GM21447 (cell line): Measurements from ENCODE around the gene SPHK1.

Experiments used
- ATAC-seq: cut with Tn5 transposase; IDR thresholded peaks from one replicate; pipeline ENCODE4 v1.9.1; 2021; ENCODE audit not compliant: unreplicated experiment

SPHK1 gene

DNA sequence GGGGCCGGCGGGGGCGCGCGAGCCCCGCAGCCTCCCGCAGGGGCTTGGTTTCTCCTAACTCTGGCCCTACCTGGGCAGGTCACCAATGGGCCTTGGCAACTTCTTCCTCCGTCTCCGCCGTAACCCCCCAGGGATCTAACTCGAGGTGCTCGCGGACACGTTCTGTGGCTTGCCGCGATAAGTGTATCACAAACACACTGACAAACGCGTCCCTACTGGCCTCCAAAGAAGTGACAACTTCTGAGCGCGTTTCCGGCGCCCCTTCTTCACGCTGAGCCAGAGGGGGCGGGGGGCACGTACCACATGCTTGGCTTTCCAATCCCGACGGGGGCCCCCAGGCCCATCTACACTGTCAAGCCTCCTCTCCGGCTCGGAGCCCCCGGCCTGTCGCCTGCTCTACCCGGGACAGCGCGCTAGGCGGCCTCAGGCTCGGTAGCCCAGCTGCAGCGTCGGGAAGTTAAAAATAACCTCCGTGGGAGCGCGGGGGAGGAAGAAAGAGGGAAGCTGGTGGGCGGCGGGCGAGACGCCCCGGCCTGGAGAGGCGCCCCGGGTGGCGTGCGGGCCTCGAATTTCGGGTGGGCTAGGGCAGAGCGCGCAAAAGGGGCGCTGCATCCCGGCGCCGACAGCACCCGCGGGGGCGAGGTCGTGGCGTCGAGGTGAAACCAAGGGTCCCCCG is 725 bp upstream of the SPHK1 start:
- ATAC-seq: peak; percentile 16

DNA sequence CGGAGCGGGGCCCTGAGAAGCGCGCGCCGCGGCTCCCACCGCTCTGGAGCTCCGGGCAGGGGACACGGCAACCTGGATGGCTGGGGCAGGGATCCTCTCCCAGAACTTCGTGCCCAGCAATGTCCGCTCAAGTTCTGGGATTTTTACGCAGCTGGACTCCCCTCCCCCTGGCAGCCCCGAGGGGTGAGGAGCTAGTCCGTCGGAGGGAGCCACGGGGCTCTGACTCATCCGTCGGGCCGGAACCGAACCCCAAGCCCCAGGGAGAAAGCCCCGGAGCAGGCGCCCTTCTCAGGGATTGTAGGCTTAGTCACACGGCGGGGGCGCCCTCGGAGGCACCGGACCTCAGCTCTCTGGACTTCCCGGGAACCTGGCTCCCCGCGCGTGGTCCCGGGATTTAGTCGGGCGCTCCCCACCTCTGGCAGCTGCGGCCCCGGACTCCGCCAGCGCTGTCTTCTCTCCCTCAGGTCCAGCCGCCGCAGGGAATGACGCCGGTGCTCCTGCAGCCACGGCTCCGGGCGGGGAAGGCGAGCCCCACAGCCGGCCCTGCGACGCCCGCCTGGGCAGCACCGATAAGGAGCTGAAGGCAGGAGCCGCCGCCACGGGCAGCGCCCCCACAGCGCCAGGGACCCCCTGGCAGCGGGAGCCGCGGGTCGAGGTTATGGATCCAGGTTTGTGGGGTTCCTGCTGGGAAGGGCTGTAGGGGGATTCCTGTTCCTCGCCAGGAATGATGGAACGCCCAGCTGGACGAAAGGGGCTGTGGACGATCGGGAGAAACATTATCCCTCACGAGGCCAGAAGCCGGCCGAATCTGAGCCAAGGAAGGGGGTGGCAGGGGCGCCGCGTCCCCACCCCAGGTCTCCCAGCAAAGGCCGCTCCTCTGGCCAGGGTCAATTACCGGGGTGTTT is 830 bp downstream of the SPHK1 start:
- no peak for ATAC-seq

DNA sequence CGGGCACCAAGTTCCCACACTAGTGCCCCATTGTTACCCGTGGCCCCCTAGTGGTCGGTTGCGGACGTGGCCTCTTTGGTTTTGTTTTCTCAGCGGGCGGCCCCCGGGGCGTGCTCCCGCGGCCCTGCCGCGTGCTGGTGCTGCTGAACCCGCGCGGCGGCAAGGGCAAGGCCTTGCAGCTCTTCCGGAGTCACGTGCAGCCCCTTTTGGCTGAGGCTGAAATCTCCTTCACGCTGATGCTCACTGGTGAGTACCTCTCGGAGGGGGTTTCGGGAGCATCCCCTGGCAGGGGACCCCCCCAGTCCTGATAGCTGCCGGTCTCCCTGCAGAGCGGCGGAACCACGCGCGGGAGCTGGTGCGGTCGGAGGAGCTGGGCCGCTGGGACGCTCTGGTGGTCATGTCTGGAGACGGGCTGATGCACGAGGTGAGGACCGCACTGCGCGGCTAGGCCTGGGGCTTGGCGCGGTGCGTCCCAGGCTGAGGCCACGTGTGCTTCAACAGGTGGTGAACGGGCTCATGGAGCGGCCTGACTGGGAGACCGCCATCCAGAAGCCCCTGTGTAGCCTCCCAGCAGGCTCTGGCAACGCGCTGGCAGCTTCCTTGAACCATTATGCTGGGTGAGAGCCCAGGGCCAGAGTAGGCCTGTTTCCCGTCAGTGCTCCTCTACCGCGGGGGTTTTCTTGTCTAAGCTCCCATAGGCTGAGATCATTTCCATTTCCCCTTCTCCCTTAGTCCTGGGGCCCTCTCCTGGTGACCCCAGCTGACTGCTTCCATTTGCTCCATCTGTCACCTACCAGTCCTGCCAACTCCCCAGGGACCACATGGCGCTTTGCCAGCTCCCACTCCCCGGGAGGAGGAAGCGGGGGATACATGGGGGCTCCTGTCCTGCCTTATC is 1.7 kb downstream of the SPHK1 start:
- ATAC-seq: no peak

DNA sequence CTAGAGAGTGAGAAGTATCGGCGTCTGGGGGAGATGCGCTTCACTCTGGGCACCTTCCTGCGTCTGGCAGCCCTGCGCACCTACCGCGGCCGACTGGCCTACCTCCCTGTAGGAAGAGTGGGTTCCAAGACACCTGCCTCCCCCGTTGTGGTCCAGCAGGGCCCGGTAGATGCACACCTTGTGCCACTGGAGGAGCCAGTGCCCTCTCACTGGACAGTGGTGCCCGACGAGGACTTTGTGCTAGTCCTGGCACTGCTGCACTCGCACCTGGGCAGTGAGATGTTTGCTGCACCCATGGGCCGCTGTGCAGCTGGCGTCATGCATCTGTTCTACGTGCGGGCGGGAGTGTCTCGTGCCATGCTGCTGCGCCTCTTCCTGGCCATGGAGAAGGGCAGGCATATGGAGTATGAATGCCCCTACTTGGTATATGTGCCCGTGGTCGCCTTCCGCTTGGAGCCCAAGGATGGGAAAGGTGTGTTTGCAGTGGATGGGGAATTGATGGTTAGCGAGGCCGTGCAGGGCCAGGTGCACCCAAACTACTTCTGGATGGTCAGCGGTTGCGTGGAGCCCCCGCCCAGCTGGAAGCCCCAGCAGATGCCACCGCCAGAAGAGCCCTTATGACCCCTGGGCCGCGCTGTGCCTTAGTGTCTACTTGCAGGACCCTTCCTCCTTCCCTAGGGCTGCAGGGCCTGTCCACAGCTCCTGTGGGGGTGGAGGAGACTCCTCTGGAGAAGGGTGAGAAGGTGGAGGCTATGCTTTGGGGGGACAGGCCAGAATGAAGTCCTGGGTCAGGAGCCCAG is 2.8 kb downstream of the SPHK1 start:
- ATAC-seq: no peak

DNA sequence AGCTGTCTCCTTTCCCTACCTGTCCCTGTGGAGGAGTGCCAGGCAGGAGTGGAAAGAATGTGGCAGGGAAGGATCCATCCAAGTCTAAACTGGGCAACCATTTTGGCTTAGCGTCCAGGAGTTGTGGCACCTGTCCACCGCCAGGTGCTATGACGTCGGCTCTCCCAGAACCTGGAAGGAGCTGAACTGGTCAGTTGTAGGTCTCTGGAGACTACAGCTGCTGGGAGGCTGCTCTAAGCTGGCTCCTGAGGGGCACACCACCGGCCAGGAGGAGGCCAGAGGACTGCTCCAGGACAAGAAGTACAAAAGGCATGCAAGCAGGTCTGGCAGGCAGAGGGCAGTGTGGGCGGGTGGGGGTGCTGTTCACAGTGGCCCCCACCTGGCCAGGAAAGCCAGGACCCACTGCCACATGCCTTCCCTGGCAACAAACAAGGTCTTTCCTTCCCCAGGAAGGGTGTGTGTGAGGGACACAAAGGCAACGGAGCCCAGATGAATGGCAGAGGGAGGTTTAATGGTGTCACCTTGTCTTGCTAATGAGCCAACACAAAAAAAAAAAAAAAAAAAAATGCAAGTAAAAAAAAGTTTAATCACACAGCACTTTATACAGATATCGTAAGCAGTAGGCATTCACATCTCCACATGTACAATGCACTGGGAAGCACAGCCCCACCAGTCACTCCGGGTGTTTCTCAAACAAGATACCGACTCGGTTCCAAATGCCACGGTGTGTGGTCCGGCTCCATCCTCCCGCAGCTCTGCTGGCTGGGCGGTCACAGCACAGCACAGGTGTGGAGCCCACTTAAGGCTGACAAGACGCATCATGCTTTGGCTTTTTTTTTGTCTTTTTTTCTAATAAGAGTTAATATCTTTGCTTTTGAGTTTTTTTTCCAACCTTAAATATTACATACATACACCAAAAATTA is 4.8 kb downstream of the SPHK1 start:
- no peak for ATAC-seq

DNA sequence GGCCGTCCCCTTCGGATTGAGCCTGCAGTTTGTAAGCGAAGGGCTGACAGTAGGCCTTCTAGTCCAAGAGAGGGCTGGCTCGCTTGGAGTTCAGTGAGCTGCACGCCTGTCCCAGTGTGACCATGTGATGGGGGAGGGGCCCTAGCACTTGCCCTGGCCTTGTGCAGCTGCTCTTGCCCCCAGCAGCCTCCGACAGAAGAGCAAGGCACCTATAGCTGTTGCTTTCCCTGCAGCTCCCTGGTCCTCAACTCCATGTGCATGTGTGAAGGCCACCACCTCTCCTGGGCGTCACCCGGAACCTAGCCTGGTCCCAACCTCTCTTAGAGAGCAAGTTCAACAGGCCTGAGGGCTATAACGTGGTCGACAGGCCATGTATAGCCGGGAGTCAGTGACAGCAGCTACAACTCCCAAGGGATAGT is 5.6 kb downstream of the SPHK1 start:
- no peak for ATAC-seq

DNA sequence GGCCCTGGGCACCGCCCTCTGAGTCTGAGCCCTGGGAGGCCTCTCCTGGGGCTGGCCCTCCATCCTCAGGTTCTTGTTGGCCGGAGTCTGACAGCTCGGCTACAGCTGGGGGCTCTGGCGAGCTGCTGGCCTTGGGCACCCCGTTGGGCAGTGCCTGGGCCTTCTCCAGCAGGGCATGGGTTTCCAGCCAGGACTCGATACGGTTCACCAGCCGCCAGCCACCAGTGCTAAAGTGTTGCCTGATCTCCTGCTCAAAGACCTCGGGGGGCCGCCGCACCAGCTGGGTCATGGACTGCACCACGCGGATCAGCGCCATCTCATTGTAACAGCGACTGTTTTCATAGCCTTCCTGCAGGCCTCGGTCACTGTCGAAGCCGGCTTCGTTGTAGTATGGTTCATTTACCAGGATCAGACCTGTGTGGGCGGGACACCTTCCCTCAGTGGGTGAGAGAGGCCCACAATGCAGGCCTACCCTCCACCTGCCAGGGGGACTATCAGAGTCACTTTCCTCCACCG is 6.8 kb downstream of the SPHK1 start:
- ATAC-seq: no peak

DNA sequence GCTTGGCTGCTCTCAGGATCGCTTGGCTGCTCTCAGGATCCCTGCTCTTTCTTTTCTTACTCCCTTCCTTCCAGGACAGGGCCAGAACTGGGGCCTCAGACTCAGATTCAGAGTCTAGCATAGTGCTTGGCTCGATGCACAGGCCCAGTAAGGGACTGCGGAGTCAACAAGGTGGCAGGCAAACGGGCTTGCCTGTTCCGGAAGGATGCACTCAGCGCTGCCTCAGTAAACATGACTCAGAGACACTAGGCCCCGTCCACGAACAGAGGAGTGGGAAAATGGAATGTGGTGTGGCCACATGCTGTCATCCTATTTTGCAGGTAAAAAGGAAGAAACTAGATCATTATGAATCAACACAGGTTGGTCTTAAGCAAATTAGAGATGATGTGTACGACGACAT is 9.8 kb downstream of the SPHK1 start:
- no peak for ATAC-seq

DNA sequence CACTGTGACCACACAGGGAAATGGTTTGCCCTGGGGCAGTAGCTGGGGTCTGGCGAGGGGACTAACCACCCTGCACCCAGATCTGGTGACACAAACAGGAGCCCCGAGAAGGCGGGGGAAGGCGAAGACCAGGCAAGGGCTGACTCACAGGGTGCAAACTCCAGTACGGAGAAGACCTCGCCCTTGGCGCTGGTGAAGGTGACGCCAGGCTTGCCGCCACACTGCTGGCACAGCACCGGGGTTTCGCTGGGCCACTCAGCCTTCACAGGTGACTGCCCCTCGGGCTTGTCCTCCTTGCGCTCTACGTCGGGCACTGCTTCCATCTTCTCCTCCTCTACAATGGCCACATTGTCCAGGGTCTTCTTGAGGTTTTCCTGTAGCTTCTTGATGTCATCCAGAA is 11.6 kb downstream of the SPHK1 start:
- no peak for ATAC-seq

DNA sequence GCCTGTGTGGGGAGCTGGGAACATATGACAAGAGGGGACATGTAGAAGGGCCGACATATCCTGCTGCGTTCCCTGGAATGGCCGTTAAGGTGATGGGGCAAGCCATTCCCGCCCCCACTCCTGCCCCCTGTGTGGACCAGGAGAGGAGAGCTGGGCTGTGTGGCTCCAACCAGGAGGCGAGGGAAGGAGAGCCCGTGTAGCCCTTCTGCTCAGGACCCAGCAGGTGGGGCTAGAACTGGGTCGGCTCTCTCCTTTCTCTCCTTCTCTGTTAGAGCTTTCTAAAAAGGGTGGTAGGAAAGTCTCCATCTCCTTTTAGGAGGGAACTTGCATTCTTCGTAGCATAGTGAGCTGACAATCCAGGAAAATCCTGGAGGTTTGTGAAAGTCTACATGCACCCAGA is 12.8 kb downstream of the SPHK1 start:
- no peak for ATAC-seq

DNA sequence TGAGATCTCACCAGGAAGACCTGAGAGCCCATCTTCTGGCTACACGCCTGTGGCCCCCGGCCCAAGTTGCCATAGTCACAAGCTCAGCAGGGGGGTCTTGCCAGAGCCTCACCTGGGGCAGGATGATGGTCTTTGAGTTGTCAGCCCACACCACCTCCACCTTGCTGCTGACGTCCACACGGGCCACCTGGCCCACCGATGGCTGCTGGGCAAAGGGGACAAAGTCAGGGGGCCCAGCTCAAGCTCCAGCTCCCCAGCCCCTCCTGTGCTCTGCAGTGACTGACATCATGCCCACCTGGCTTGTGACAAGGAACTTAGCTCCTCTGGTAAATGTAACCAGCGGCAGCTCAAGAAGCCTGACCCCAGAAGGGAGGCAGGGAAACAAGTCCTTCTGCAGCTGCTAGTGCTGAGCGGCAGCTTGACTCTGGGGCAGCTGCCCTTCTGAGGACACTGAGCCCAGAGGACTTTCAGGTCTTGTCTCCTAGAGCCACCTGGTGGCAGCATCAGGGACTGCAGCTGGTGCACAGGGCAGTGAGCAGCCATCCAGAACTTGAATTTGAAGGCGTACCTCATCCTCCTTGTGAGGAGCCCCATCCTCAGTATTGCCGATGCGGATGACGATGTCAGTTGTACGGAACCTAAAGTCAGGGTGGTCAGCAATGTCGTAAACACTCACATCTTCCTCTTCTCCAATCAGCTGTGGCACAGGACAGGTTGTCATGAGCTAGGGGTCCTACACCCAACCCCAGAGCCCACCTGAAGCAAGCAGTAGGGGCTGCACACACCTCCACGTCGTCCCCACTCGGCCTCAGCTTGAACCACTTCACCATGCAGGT is 13.5 kb downstream of the SPHK1 start:
- no peak for ATAC-seq

DNA sequence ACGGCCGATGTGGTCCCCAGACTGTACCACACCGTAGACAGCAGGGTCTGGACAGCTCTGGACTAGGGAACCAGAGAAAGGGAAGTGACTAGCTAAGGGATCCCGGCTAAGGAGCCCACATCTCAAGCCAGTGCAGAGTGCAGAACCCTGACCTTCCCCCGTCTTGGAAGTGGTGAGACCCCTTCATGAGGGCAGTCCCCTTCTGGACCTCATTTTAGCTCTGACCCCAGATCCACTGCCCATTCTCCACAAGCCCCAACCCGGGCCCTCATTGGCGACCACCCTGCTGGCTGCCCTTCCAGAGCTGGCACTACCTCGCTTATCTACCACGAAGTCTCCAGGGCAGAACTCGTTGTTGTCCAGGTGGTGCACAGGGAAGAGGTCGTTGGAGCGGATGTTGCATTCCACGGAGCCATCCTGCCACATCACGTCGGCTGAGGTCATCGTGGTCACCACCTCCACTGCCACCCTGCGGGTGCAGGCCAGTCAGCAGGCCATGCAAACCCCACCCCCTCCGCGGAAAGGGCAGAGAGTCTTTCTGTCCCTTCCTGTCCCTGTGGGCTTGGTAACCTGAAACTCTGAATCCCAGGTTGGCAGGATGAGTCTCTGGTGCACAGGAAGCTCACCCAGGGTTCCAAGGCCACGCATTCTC is 14.2 kb downstream of the SPHK1 start:
- no peak for ATAC-seq

DNA sequence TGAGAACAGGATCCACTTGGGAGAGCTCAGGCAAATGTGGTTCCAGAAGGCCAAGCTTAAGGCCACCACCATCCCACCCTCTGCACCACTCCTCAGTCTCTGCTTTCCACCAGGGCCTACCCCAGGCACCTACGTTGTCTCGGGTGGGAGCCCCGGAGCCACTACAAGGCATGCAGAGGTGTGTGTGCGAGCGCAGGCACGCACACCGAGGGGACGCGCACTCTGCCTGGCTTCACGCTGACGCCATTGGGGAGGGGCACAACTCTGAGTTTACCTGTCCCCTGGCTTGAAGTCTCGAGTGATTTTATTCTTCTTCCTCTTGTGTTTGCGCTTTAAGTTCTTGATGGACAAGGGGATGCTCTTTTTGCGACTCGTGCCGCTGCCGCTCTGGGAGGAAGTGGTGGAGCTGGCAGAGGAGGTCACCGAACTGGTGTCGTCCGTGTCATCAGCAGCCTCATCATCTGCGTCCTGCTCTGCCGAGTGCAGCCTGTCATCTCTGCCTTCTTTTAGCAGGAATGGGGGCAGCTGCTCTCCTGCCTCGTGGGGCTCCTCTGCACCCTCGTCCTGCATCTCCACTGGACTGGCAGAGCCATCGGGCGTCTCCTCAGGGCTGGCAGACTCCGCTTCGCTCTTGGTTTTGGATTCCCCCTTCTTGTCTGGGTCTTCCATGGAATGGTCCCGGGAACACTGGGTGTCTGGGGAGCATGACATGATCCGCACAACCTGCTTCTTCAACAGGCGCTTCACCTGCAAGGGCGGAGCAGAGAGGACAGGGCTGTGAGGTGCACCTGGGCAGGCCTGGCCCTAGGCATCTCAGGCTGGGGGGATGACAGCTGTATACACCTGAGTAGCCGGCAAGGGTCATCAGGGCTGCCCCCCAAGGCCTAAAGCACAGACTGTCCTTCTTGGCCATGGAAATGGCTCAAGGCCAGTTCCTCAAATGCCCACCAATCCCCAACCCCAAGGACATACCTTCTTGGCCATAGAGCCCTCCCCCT is 15.1 kb downstream of the SPHK1 start:
- ATAC-seq: no peak

DNA sequence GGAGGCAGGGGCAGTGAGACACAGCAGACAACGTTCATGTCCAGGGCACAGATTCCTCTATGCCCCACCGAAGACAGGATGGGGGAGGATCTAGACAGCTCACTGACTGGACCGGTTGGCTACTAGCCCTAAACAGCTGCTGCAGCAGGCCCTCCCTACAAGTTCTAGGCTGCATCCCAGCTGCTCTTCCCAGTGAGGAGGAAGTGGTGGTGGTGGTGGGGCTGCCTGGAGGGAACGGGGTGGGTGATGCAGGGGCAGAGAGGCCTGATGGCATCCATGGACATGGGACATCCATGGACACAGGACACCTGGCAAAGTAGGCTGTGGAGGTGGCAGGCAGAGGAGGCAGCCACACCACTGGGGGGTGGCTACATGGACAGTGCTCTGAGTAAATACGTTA is 18.3 kb downstream of the SPHK1 start:
- no peak for ATAC-seq

DNA sequence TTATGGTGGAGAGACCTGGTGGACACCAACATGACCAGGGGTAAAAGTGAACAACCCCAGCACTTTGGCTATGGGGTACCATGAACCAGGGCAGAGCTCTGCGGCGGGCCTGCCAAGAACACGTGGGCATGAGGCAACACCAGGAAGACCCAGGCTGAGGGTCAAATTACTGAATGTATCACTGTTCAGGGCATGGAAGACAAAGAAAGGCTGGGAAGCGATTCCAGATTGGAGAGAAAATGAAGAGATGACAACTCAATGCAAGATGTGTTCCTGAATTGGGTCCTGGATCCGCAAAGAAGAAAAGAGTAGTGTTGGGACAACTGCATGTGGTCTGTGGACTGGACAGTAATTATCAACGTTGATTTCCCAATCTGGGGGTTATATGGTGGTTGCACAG is 19.8 kb downstream of the SPHK1 start:
- no peak for ATAC-seq

DNA sequence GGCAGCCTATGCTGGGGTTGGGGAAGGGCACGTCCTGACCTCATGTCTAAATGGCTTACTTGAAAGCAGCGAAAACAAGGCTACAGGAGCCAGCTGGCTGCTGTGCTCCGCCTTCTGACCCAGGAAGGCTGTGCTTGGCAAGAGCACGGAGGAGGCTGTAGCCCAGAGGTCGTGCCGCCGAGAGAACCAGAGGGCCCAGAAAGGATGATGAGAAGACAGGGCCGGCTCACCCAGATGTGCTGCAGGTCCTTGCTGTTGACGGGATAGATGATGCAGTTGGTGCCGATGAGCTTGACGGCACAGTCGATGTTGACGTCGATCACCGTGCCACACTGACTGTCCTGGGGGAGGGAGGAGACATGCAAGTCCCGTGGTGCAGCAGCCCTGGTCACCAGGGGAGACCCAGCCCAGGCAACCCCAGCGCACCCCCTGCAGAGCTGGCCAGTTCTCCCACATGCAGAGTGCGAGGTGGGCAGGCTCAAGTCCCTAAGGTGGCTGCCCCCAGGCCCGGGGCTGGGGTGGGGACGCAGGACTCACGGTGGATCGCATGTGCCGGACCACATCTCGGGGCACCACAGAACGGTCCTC is 20.7 kb downstream of the SPHK1 start:
- no peak for ATAC-seq
